ENCODE measurements around the gene IGLON5. TPM values are rescaled to one million over a fixed set of nuclear protein-coding genes. Genes with fewer than 3 reads are reported as not detected.

The IGLON5 gene
- total RNA-seq, 2 donors from 2014 or later = 0.12 to 0.16 TPM

DNA sequence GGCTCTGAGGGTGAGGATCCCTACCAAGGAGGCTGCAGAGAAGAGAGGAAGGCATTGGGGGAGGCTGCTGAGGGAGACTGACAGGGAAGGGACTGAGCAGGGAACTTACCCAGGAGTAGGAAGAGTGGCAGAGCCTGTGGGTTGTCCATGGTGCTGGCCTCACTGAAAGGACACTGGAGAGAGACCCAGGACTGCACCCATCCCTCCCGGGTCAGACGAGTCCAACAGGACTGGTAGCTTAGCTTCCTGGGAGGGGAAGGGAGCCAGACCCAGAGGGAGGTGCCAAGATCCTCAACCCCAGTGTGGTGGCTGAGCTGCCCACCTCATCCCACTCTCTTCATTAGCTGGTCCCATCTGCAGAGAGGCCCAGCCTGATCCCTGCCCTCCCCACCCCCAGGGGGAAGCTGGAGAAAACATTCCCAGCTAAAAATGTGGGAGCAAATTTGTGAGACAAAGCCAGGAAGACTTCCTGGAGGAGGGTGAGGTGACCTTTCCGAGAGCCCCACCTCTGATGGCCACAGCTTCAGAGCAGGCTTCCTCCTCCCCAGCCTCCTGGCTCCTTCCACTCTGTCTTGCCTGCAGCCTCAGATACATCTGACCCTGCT lies 30.6 kb downstream of the IGLON5 start, which contains the start of gene VSIG10L:
VSIG10L (minus strand) TSS at position 164 of the 605 bp plus-strand sequence; CDS start at position 149, 15 bp downstream.
- DNase-seq = no peak
- H3K27ac ChIP-seq = no peak within 1 kb of the TSS
- H3K27me3 ChIP-seq = no peaks in the 10 kb centered on the region
- no peaks in the 10 kb centered on the region for H3K9me3 ChIP-seq
- H3K4me1 ChIP-seq = peaks cover 4% of the 10 kb centered on the region
- intact Hi-C loops (cut with DNase I) = no loop called here
- H3K4me3 ChIP-seq = no peak within 1 kb of the TSS
- H3K36me3 ChIP-seq = no peaks in the 10 kb centered on the region
- TF ChIP-seq, protein P1, sequence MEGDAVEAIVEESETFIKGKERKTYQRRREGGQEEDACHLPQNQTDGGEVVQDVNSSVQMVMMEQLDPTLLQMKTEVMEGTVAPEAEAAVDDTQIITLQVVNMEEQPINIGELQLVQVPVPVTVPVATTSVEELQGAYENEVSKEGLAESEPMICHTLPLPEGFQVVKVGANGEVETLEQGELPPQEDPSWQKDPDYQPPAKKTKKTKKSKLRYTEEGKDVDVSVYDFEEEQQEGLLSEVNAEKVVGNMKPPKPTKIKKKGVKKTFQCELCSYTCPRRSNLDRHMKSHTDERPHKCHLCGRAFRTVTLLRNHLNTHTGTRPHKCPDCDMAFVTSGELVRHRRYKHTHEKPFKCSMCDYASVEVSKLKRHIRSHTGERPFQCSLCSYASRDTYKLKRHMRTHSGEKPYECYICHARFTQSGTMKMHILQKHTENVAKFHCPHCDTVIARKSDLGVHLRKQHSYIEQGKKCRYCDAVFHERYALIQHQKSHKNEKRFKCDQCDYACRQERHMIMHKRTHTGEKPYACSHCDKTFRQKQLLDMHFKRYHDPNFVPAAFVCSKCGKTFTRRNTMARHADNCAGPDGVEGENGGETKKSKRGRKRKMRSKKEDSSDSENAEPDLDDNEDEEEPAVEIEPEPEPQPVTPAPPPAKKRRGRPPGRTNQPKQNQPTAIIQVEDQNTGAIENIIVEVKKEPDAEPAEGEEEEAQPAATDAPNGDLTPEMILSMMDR (IDR thresholded peaks at IDR 0.05) = no peak
- no peak within 1 kb of the TSS for H3K9ac ChIP-seq (ENCODE audit: low read depth in 2 of 2, low read length in 2 of 2)

DNA sequence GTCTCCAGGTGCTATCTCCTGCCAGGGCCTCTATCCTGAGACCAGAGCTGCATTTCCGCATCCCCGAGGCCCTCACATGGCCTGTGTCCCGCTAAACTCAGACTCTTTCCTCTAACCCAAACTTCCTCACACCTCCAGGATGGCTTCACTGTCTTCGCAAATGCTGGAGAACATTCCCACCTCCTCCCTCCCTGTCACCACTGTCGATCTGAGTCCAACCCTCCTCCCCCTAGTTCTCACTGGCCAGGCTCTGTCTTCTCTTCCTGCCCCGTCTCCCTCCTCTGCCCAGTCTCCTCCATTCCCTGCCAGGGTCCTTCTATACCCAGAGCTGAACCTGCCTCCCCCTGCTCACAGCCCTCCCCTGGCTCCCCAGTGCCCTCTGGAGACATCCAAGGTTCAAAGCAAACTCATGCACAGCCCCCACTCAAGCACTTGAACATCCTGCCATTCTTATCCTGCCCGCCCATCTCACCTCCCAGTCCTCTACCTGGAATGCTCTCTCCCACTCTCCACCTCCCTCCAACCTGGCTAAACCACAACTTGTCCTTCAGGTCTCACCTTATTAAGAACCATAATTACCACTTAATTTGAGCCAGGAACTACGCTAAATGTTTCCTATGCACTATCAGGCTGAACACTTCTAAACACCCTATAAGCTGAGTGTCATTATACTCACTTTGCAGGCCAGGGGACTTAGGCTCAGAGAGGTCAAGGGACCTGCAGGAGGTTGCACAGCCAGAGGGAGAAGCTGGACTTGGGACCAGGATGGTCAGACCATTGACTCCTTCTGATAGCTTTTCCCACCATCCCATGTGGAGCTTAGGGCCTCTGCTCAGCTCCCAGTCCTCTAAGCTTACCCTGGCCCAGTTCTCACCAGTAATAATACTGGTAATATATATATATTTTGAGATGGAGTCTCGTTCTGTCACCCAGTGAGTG lies 31.5 kb downstream of the IGLON5 start:
- TF ChIP-seq, protein P1 (IDR thresholded peaks at IDR 0.05) = no peak
- Histone ChIP-seq H3K36me3 (no peaks in the 10 kb centered on the region), H3K27ac (no peak overlapping the region), H3K9ac (ENCODE audit: low read depth in 2 of 2, low read length in 2 of 2) (no peak overlapping the region), H3K4me1 (peaks cover 4% of the 10 kb centered on the region), H3K27me3 (no peaks in the 10 kb centered on the region), H3K9me3 (no peaks in the 10 kb centered on the region), H3K4me3 (no peak overlapping the region)
- intact Hi-C loops (cut with DNase I) = no loop called here
- DNase-seq = no peak

DNA sequence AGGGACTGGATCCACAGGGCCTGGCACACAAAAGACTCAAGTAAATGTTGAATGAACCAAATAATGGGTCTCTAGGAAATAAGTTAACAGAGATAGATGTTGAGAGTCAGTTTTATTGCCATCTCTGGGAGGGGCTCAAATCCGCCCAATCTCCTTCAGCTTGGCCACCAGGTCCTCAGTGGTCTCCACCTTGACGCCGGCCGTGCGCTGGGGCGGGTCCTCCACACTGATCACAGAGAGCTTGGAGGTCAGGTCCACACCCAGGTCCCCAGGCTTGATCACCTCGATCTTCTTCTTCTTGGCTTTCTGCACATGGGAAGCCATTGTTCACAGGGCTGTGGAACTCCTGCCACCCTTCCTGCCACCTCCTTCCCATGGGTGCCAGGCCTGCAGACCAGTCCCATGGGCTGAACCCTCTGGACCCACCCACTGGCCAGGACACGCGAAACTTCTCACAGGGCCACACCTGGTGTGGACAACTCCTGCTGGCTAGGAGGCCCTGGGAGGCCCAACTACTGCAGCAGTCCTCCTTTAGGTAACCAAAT lies 33.7 kb downstream of the IGLON5 start:
- Histone ChIP-seq H3K27ac (no peak overlapping the region), H3K9ac (ENCODE audit: low read depth in 2 of 2, low read length in 2 of 2) (no peak overlapping the region), H3K36me3 (no peaks in the 10 kb centered on the region), H3K9me3 (no peaks in the 10 kb centered on the region), H3K4me1 (peaks cover 4% of the 10 kb centered on the region), H3K4me3 (no peak overlapping the region), H3K27me3 (no peaks in the 10 kb centered on the region)
- TF ChIP-seq, protein P1 (IDR thresholded peaks at IDR 0.05) = no peak
- no peak for DNase-seq
- intact Hi-C loops (cut with DNase I) = no loop called here

DNA sequence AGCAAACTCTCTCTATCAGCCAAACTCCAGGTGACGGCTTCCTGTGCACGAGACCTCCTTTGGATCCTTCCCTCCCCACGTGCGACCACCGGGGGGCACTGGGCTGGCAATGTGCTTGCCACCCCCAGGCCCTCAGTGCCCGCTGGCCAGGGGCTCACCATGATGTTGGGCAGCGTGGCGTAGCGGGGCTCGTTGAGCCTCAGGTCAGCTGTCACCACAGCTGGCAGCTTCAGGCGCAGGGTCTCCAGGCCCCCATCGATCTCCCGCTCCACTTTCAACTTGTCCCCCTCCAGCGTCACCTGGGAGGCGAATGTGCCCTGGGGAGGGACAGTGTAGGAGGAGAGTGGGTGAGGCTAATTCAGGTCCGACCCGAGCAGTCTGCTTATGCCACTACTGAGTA lies 35.3 kb downstream of the IGLON5 start:
- intact Hi-C loops (cut with DNase I) = no loop called here
- Histone ChIP-seq H3K9ac (ENCODE audit: low read depth in 2 of 2, low read length in 2 of 2) (no peak overlapping the region), H3K27ac (no peak overlapping the region), H3K36me3 (peaks cover 1% of the 10 kb centered on the region), H3K4me1 (no peaks in the 10 kb centered on the region), H3K9me3 (no peaks in the 10 kb centered on the region), H3K4me3 (no peak overlapping the region), H3K27me3 (no peaks in the 10 kb centered on the region)
- TF ChIP-seq, protein P1 (IDR thresholded peaks at IDR 0.05) = no peak
- no peak for DNase-seq

DNA sequence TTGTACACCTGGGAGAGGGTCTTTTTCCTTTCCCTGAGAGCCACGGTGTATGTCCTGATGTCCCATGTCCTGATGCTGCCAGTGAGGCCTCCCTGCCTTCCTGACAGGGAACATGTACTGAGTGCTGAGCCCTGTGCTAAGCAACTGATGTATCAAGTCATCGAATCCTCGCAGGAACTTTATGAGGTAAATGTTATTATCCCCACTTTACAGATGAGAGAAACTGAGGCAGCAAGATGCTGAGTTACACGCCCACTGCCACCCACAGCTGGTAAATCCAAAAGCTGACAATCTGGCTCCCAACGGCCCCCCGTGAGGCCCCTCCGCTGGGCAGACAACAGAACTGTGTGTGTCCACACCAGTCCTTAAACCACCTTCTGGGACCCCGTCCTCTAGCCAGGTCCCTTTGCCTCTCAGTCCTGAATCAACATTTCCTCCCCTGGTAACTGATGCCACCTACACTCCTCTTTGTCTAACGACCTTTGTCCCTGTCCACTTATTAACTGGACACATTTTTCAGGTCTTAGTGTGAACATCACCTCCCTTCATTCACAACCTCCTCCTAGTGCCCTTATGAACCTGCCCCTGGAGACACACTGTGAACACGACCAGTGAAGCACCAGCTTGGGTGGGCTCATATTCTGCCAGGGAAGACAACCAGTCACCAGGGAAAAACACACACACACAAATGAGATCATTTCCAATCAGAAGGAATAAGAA lies 35.9 kb downstream of the IGLON5 start:
- H3K27me3 ChIP-seq = no peaks in the 10 kb centered on the region
- H3K36me3 ChIP-seq = peaks cover 4% of the 10 kb centered on the region
- DNase-seq = no peak
- H3K9ac ChIP-seq (ENCODE audit: low read depth in 2 of 2, low read length in 2 of 2) = no peak overlapping the region
- TF ChIP-seq, protein P1 (IDR thresholded peaks at IDR 0.05) = no peak
- H3K27ac ChIP-seq = no peak overlapping the region
- intact Hi-C loops (cut with DNase I) = no loop called here
- H3K9me3 ChIP-seq = no peaks in the 10 kb centered on the region
- no peaks in the 10 kb centered on the region for H3K4me1 ChIP-seq
- no peak overlapping the region for H3K4me3 ChIP-seq

Measured in colonic mucosa (tissue), 4 donors.